NB4 (cell line): ENCODE data around the gene LTBP4.

Source experiments
- CTCF ChIP-seq: IDR thresholded peaks from one replicate; pipeline ENCODE4 v1.5.1; 2012; ENCODE audit warnings: low read depth, low read length
- MAX ChIP-seq: IDR thresholded peaks from 2 replicates; pipeline ENCODE4 v1.6.1; 2011; ENCODE audit warnings: low read depth, low read length
- POLR2A ChIP-seq: IDR thresholded peaks from 2 replicates; pipeline ENCODE4 v1.6.1; 2011; ENCODE audit warnings: mild to moderate bottlenecking; ENCODE audit not compliant: insufficient read length; ENCODE audit errors: extremely low read depth

- TF ChIP-seq POLR2A (no peak), MAX (0 out of 2 replicates have a peak, but pooled peaks have one; percentile 3), CTCF (no peak)
These were observed 30.7 kb upstream of the LTBP4 start for GRCh38 chr19:40570313-40571004.
